Panc1 (cell line): ENCODE measurements around the gene CYB5R3. TPM values are rescaled to one million over a fixed set of nuclear protein-coding genes. Genes with fewer than 3 reads are reported as not detected.

Experiments
- ATAC-seq: fragments of 200-7000 bp; cut with Tn5 transposase; 2 replicates; pipeline ENCODE4 v1.9.1; 2020; ENCODE audit warnings: mild to moderate bottlenecking, moderate library complexity
- BruUV-seq: library from RNA; stranded (reverse); fragments of 400-500 nt; replicated peaks from 2 replicates; lab custom pipeline; 2021; lab: Mats Ljungman, UMichigan
- CTCF ChIA-PET: fragments of 300-600 bp; sonication (Branson Sonifier 250); formaldehyde crosslinking; loops from one replicate; lab custom pipeline; 2022; ENCODE audit warnings: antibody characterized with exemption; lab: Charles Lee
- POLR2A ChIA-PET: fragments of 300-600 bp; sonication (Branson Sonifier 250); formaldehyde crosslinking; loops from one replicate; lab custom pipeline; 2022; ENCODE audit warnings: antibody characterized with exemption; lab: Charles Lee
- DNase-seq: peaks from one replicate; pipeline ENCODE4 v3.0.0-alpha.2; 2010; ENCODE audit warnings: low read depth, low spot score
- H3K27ac ChIP-seq: 2 replicates; pipeline ENCODE4 v1.5.1; 2011; ENCODE audit warnings: mild to moderate bottlenecking, low read length, inconsistent platforms
- H3K27me3 ChIP-seq: fragments of 200-500 bp; sonication (Bioruptor generic); 2 replicates; pipeline ENCODE4 v1.6.0; 2014; ENCODE audit warnings: low read length, inconsistent platforms; ENCODE audit not compliant: control insufficient read depth, insufficient read depth
- H3K36me3 ChIP-seq: fragments of 200-500 bp; sonication (Bioruptor generic); 2 replicates; pipeline ENCODE4 v1.5.1; 2014; ENCODE audit warnings: inconsistent platforms, mild to moderate bottlenecking, low read length, moderate library complexity; ENCODE audit not compliant: control insufficient read depth, insufficient read depth
- H3K4me1 ChIP-seq: 2 replicates; pipeline ENCODE4 v1.5.1; 2011; ENCODE audit warnings: inconsistent platforms, mild to moderate bottlenecking, low read length, moderate library complexity; ENCODE audit not compliant: control insufficient read depth, insufficient read depth
- H3K4me3 ChIP-seq, 2 experiments: 2 replicates each; pipeline ENCODE4 v1.5.1; 2011 to 2012; ENCODE audit warnings: low read depth in 2 of 2, low read length in 2 of 2, mild to moderate bottlenecking in 2 of 2, inconsistent platforms in 1 of 2, moderate library complexity in 1 of 2
- H3K9me3 ChIP-seq: fragments of 200-500 bp; sonication (Bioruptor generic); 2 replicates; pipeline ENCODE4 v1.5.1; 2014; ENCODE audit warnings: low read depth, mild to moderate bottlenecking, inconsistent platforms, low read length, moderate library complexity; ENCODE audit not compliant: control insufficient read depth, insufficient read depth
- CTCF ChIP-seq: fragments of 450-650 bp; IDR thresholded peaks from 2 replicates; pipeline ENCODE4 v1.5.1; 2017; ENCODE audit warnings: mild to moderate bottlenecking
- POLR2AphosphoS5 ChIP-seq: IDR thresholded peaks from 2 replicates; pipeline ENCODE4 v1.6.1; 2012; ENCODE audit warnings: mild to moderate bottlenecking, low read depth, low read length, moderate library complexity
- SIN3A ChIP-seq: IDR thresholded peaks from 2 replicates; pipeline ENCODE4 v1.6.1; 2012; ENCODE audit warnings: low read depth, mild to moderate bottlenecking, low read length, moderate library complexity, borderline replicate concordance; ENCODE audit not compliant: insufficient read depth
- TCF7L2 ChIP-seq: IDR thresholded peaks from 2 replicates; pipeline ENCODE4 v1.6.1; 2011; ENCODE audit warnings: mild to moderate bottlenecking, low read depth, low read length, inconsistent platforms
- in situ Hi-C: cut with HindIII; loops from 2 replicates; pipeline ENCODE4 v1.10.0; 2016; ENCODE audit warnings: low sequenced_read_pairs, low pct_unique_long_range_greater_than_20kb
- intact Hi-C: fragments of 100-400 bp; cut with micrococcal nuclease; formaldehyde crosslinking; loops from one replicate; pipeline ENCODE4 v1.10.0; 2022; ENCODE audit not compliant: unreplicated experiment
- total RNA-seq: library from RNA; stranded (reverse); gene quantifications from one replicate; pipeline ENCODE4 v1.2.1, GENCODE V29; 2021; ENCODE audit not compliant: unreplicated experiment
- TF ChIP-seq, protein P1 (sequence below), 2 experiments: IDR thresholded peaks; 2 replicates each; pipeline ENCODE4 v1.6.1; 2011 to 2012; ENCODE audit warnings: low read depth in 2 of 2, control low read depth in 1 of 2, low read length in 1 of 2, mild to moderate bottlenecking in 1 of 2, moderate library complexity in 1 of 2; ENCODE audit not compliant: insufficient read depth in 1 of 2

The CYB5R3 gene
- total RNA-seq, 1 experiment from 2014 or later, result 102 TPM

GRCh38 chr22:42625416-42625815 is 23.8 kb downstream of the CYB5R3 start:
- BruUV-seq, result no TSS peak
- intact Hi-C loops, result no loop called here

GRCh38 chr22:42624551-42625106 is 24.6 kb downstream of the CYB5R3 start:
- no peak overlapping the region for H3K27ac ChIP-seq
- H3K9me3 ChIP-seq, result no peaks in the 10 kb centered on the region
- ATAC-seq, result no peak
- in situ Hi-C loops (no loop called here), intact Hi-C loops (no loop called here)
- POLR2A ChIA-PET, result no interaction called here
- no peak for DNase-seq
- no peaks in the 10 kb centered on the region for H3K27me3 ChIP-seq
- H3K4me1 ChIP-seq, result no peaks in the 10 kb centered on the region; the same call in 1 of the 2 replicates
- no TSS peak for BruUV-seq
- no peak overlapping the region for H3K4me3 ChIP-seq
- CTCF ChIA-PET, result no interaction called here
- H3K36me3 ChIP-seq, result no peaks in the 10 kb centered on the region
- TF ChIP-seq CTCF, result no peak
- TF ChIP-seq SIN3A, result no peak
- TF ChIP-seq, protein P1, sequence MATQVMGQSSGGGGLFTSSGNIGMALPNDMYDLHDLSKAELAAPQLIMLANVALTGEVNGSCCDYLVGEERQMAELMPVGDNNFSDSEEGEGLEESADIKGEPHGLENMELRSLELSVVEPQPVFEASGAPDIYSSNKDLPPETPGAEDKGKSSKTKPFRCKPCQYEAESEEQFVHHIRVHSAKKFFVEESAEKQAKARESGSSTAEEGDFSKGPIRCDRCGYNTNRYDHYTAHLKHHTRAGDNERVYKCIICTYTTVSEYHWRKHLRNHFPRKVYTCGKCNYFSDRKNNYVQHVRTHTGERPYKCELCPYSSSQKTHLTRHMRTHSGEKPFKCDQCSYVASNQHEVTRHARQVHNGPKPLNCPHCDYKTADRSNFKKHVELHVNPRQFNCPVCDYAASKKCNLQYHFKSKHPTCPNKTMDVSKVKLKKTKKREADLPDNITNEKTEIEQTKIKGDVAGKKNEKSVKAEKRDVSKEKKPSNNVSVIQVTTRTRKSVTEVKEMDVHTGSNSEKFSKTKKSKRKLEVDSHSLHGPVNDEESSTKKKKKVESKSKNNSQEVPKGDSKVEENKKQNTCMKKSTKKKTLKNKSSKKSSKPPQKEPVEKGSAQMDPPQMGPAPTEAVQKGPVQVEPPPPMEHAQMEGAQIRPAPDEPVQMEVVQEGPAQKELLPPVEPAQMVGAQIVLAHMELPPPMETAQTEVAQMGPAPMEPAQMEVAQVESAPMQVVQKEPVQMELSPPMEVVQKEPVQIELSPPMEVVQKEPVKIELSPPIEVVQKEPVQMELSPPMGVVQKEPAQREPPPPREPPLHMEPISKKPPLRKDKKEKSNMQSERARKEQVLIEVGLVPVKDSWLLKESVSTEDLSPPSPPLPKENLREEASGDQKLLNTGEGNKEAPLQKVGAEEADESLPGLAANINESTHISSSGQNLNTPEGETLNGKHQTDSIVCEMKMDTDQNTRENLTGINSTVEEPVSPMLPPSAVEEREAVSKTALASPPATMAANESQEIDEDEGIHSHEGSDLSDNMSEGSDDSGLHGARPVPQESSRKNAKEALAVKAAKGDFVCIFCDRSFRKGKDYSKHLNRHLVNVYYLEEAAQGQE (IDR thresholded peaks at IDR 0.05; ENCODE audit: insufficient read depth in 1 of 2, low read depth in 2 of 2, low read length in 1 of 2), result no peak
- no peak for TF ChIP-seq POLR2AphosphoS5

More at GRCh38 chr22:42625416-42625815, 23.8 kb downstream of the CYB5R3 start:
- in situ Hi-C loops, result no loop called here
- DNase-seq, result no peak
- H3K4me1 ChIP-seq, result no peaks in the 10 kb centered on the region; the same call in 1 of the 2 replicates
- no peak overlapping the region for H3K4me3 ChIP-seq
- H3K36me3 ChIP-seq, result no peaks in the 10 kb centered on the region
- ATAC-seq, result no peak
- no peaks in the 10 kb centered on the region for H3K9me3 ChIP-seq
- no peak for TF ChIP-seq POLR2AphosphoS5
- no peak for TF ChIP-seq CTCF
- TF ChIP-seq, protein P1 (IDR thresholded peaks at IDR 0.05; ENCODE audit: insufficient read depth in 1 of 2, low read depth in 2 of 2, low read length in 1 of 2), result no peak
- no peak for TF ChIP-seq SIN3A
- TF ChIP-seq TCF7L2, result no peak
- H3K27me3 ChIP-seq, result no peaks in the 10 kb centered on the region
- CTCF ChIA-PET, result no interaction called here
- POLR2A ChIA-PET, result no interaction called here
- no peak overlapping the region for H3K27ac ChIP-seq
